Skeletal muscle cell (primary cell): ENCODE results near the gene ARFGAP2.
"Not testable (repeated sequence)": the region's sequence is repeated elsewhere in the genome, so short reads cannot be mapped to it uniquely, and the experiment has no call there.

ENCODE experiments used
- DNase-seq: peaks from one replicate; pipeline ENCODE4 v3.0.0-alpha.2; 2010; ENCODE audit warnings: low read depth
- H3K4me3 ChIP-seq: 2 replicates; pipeline ENCODE4 v1.5.1; 2011; ENCODE audit warnings: low read depth, mild to moderate bottlenecking, control low read depth, low read length, moderate library complexity

The ARFGAP2 gene

DNA sequence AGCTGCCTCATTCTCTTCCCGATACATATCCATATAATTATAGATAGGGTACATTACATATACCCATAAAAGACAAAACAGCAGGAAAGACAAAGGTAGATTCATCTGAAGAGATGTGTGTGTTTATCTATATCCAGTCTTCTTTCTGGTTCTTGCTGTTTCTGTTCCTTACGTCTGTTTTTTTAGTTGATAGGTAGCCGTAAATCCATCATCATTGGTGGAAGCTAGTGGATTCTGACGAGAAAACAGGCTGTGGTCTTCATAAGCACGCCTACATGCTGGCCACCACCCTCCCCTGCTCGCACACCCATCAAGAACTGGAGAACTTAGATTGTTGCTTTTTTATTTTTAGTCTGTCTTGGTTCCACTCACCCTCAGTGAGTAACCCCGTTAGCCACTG is 51.6 kb downstream of the ARFGAP2 start:
- H3K4me3 ChIP-seq = no peak overlapping the region
- no peak for DNase-seq

DNA sequence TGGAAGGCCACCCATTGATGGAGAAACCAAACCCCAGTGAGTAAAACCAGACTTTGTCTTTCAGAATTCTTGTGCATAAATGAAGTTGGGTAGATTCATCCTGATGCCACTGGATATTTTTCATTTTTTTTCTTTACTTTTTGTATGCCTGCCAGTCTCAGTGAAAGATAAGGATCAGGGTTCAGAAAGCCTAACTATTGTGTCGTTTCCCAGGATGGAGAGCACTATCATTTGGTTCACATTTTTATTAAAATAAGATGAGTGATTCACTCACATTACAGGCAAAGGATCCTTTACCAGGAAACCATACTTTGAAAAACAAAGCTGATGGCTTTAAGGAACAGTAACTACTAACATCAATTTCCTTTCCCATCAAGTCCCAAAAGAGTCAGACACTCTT is 52.0 kb downstream of the ARFGAP2 start:
- no peak overlapping the region for H3K4me3 ChIP-seq
- DNase-seq = no peak

GRCh38 chr11:47123094-47123493 is 53.6 kb downstream of the ARFGAP2 start:
- DNase-seq = no peak
- no peak overlapping the region for H3K4me3 ChIP-seq

DNA sequence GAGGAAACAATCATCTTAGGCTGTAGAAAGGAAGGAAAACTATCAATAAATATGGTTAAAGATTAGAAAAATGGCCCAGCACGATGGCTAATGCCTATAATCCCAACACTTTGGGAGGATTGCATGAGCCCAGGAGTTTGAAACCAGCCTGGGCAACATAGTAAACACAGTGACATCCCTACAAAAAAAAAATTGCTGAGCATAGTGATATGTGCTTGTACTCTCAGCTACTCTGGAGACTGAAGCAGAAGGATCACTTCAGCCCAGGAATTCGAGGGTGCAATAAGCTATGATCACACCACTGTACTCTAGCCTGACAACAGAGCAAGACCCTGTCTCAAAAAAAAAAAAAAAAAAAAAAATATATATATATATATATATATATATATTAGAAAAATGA is 54.9 kb downstream of the ARFGAP2 start:
- DNase-seq = no peak
- H3K4me3 ChIP-seq = no peak overlapping the region

DNA sequence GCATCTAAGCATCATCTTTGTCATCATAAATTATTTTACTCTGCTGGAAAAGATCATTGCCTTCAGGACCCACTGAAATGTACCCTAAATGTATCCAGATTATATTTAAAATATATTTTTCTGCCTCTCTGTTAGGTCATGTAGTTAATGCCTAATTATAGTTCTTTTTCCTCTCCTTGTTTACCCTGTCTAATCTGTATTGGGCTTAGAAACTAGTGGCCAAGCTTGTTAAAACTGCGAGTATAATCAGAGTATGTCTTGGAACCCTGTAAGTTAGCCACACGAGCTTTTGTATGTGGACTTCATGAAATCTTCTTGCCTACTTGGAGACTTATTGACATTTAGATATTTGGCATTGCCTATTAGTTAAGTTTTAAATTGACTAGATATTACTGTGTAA is 55.6 kb downstream of the ARFGAP2 start:
- no peak for DNase-seq
- no peak overlapping the region for H3K4me3 ChIP-seq

DNA sequence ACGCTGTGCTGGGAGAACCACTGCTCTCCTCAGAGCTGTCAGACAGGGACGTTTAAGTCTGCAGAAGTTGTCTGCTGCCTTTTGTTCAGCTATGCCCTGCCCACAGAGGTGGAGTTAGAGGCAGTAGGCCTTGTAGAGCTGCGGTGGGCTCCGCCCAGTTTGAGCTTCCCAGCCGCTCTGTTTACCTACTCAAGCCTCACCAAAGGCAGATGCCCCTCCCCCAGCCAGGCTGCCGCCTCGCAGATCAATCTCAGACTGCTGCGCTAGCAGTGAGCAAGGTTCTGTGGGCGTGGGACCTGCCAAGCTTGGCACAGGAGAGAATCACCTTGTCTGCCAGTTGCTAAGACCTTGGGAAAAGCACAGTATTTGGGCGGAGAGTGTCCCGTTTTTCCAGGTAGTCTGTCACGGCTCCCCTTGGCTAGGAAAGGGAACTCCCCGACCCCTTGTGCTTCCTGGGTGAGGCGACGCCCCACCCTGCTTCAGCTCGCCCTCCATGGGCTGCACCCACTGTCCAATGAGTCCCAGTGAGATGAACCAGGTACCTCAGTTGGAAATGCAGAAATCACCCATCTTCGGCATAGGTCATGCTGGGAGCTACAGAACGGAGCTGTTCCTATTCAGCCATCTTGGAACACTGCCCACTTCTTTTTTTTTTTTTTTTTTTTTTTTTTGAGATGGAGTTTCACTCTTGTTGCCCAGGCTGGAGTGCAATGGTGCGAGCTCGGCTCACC is 57.6 kb downstream of the ARFGAP2 start:
- not testable (repeated sequence) for DNase-seq, H3K4me3 ChIP-seq
